Hematopoietic multipotent progenitor cell (in vitro differentiated cells): Measurements from ENCODE around the gene IL20RB. TPM values are rescaled to one million over a fixed set of nuclear protein-coding genes. Genes with fewer than 3 reads are reported as not detected.

Source experiments
- DNase-seq, 3 donors: peaks; one replicate each; pipeline ENCODE4 v3.0.0-alpha.2; 2011 to 2015; ENCODE audit warnings: low read depth in 2 of 3, low spot score in 2 of 3
- total RNA-seq: library from RNA; depleted of rRNA; stranded (reverse); fragments of >200 nt; gene quantifications from one replicate; pipeline ENCODE4 v1.2.3, GENCODE V29; 2012

The IL20RB gene, protein sequence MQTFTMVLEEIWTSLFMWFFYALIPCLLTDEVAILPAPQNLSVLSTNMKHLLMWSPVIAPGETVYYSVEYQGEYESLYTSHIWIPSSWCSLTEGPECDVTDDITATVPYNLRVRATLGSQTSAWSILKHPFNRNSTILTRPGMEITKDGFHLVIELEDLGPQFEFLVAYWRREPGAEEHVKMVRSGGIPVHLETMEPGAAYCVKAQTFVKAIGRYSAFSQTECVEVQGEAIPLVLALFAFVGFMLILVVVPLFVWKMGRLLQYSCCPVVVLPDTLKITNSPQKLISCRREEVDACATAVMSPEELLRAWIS
- total RNA-seq = 0.54 TPM

DNA sequence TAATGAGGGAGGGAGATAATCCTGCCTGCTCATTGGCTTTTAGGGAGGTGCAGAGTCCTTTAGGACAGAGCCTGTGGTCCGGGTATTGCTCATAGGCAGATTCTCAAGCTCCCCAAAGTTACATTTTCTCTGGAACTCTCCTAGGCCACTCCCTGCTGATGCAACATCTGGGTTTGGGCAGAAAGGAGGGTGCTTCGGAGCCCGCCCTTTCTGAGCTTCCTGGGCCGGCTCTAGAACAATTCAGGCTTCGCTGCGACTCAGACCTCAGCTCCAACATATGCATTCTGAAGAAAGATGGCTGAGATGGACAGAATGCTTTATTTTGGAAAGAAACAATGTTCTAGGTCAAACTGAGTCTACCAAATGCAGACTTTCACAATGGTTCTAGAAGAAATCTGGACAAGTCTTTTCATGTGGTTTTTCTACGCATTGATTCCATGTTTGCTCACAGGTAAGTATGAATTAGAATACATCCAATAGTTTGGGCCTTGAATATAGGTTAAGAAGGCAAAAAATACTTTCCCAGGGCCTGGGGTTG is at the start of gene IL20RB:
IL20RB (plus strand) TSS at position 233 of the 538 bp plus-strand sequence; CDS start at position 364, 131 bp downstream.
- no peak for DNase-seq

DNA sequence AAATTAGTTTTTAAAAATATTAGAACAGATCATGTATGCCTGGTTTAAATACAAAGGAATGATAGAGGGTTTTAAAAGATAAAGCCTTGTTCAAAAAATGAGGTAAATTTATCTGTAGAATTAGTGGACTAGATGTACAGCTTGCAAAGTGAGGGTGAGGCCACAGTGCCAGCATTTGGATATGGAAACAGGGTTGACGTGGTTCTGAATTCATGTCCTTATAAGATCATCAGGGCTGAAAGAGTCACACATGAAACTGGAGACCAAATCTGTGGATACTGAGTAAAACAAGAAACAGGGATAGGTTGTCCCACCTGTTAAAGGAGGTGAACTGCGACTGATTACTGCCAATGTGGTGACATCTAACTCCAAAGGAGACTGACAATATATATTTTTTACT is 49.5 kb upstream of the IL20RB start:
- no peak for DNase-seq

DNA sequence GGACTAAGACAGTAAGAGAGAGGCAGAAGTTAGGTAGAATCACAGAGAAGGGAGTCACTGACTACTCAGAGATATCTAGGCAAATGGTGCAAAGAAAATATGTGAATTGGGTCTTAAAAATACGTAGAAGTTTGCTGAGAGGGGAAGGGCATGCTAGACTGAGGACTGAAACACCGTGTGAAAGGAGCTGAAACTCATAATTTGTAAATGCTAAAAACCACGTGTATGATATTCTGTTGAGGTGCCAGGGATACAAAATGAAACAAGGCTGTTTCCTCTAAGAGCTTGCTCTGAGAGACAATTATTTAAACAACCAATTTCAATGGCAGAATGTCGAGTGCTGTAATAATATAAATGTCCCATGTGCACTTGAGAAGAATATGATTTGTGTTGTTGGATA is 48.6 kb upstream of the IL20RB start:
- DNase-seq = no peak

DNA sequence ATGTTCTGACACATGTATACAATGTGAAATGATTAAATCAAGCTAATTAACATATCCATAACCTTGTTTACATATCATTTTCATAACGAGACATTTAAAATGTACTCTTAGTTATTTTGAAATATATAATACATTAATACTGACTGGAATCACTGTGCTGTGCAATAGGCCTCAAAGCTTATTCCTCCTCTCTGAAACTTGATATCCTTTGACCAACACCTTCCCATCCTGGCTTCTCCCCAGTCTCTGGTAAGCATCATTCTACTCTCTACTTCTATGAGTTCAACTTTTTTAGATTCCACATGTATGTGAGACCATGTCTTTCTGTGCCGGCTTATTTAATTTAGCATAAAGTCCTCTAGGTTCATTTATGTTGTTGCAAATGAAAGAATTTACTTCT is 47.1 kb upstream of the IL20RB start:
- DNase-seq = no peak

DNA sequence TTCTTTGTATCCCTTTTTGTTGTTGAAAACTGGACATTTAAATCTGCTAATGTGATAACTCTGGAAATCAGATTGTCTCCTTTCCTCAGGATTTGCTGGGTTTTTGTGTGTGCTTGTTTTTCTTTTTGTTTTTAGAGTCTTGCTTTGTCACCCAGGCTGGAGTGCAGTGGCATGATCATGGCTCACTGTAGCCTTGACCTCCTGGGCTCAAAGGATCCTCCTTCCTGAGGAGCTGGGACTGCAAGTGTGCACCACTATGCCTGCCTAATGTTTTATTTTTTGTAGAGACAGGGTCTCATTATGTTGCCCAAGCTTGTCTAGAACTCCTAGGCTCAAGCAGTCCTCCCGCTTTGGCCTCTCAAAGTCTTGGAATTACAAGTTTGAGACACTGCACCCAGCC is 44.6 kb upstream of the IL20RB start:
- DNase-seq = no peak

DNA sequence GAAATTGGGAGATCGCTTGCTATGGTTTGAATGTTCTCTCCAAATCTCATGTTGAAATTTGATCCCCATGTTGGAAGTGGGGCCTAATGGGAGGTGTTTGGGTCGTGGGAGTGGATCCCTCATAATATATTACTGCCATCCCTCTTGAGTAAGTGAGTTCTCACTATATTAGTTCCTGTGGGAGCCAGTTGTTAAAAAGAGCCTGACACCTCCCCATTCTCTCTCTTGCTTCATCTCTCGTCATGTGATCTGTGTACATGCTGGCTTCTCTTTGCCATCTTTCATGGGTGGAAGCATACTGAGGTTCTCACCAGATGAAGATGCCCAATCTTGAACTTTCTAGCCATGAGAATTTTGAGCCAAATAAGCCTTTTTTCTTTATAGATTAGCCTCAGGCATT is 43.0 kb upstream of the IL20RB start:
- no peak for DNase-seq

DNA sequence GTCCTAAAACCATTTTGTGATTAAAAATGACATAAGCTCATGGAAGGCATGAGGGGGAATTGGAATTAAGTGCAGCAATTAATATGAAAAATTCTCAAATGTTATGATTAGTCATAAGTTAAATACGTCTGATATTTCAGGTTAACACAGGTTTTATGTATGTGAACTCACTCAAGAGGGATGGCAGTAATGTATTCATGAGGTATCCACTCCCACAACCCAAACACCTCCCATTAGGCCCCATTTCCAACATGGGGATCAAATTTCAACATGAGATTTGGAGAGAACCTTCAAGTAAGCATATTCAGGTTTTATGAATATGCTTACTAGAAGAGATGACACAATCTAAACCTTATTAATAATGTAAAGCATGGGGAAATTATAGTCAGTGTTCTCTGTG is 41.6 kb upstream of the IL20RB start:
- no peak for DNase-seq

DNA sequence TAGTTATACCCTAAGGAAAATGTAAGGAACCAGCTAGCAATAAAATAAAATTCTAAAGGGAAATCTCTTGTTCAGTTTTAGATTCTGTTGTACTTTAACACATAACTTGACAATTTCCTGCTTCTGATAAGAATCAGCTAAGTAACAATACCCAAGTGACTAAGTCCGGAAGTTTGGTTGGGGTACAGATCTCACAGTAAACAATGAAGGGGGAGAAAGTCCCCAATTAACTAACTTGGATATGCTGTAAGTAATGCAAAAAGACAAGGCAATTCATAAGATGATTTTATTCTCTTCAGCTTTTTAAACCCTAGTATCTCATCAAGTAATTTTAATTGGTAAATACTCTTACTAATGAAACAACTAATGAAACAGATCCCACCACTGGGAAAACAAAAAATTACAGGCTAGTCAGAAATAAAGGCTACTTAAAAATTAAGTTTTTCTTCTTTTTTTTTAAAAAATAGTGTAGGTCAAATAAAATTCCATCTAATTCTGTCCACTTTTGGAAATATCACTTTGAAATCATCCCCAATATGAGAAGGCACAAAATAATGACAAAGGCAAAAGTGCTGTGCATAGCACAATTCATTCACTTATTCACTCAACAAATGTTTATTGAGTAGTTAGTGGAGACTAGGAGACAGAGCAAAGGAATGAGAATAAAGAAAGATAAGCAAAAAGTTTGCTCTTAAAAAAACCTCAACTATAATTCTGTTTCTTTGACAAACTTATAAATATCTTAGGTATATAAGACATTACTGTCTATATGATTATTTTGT is 37.8 kb upstream of the IL20RB start:
- peak; percentile 13 to 84 (median 80) for DNase-seq

DNA sequence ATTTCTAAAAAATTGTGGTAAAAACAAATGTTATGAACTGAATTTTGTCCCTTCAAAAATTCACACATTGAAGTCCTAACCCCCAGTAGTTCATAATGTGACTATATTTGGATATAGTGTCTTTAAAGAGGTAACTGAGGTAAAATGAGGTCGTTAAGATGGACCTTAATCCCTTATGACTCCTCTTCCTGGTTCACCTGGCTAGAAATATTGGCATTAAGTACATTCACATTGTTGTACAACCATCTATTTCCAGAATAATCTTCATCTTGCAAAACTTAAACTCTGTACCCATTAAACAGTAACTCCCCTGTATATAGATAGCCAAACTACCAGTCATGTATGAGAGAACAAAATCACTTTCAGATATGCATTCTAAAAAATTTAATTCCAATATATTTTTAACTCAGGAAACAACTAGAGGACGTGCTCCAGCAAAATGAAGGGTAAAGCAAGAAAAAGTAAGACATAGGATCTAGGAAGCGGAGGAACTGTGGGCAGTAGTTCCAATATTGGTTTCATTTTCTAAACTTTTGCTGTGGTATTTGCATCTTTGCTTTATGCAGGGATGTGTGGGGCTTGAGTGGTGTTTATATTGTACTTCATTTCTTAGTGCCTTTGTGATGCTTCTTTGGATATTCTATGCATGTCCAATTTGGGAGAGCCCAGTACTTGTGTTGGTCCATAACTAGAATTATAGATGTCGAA is 36.7 kb upstream of the IL20RB start:
- no peak for DNase-seq

DNA sequence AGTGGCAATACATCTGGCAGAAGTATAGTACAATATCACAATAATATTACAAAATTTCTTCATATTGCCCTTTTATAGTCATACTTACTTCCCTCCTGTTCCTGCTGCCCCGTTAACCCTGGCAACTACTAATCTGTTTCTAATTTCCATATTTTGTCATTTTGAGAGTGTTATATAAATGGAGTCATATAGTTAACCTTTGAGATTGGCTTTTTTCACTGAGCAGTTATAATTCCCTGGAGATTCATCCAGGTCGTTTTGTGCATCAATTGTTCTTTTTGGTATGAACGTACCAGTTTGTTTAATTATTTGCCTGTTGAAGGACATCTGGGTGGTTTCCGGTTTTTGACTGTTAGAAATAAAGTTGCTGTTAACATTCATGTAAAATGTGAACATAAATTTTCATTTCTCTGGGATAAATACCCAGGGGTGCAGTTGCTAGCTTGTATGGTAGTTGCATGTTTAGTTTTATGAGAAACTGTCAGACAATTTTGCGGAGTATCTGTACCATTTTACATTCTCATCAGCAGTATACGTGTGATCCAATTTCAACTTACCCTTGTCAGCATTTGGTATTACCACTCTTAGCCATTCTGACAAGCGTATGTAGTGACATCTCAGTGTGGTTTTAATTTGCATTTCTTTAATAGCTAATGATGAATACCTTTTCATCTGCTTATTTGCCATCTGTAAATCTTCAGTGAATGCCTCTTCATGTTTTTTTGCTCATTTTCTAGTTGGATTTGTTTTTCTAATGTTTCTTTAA is 32.2 kb upstream of the IL20RB start:
- DNase-seq = no peak

DNA sequence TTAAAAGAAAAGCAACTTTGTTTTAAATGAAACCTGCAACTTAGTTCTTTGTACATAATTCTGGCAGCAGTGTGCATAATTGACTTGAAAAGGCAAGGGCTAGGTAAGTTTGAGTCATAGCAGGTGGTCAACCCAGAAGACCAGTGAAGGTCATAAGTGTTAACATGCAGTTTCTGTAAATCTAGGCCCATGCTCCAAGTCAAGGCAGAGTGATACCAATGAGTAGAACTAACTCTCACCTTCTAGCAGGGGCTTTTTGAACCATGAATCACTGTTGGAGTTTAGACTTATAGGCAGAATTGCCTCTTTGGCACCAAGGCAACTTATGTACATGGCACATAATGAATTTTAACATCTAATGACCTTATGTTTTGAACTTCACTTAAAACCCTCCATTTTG is 29.5 kb upstream of the IL20RB start:
- DNase-seq = no peak

DNA sequence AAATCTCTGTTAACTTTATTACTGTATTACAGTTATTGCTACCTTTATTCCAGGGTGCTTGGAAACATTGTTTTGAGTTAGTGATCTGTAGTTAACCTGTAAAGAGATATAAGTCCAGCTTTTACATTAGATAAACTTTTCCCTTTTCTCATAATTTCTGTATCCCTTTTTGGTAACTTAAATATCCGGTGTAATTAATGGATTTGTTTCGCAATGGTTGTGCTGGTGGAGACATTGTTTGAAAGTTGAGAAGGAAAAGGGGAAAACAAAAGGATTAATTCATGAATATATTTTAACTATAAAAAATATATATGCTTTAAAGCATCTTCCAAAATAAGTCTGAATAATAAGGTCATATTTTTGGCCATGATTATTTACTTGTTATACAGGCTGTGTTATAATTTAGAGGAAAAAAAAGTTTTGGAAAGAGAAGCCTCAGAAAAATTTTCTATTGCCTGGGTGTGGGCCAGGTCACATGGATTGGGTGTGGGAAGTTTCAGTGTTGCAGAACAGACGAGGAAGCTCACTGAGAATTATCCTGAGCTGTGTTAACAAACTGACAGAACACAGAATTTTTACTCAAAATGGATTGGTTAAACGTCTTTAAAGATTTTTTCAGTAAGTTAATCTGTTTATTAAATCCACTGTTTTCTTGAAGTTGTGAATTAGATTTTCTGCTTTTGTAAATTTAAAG is 27.7 kb upstream of the IL20RB start:
- no peak for DNase-seq

DNA sequence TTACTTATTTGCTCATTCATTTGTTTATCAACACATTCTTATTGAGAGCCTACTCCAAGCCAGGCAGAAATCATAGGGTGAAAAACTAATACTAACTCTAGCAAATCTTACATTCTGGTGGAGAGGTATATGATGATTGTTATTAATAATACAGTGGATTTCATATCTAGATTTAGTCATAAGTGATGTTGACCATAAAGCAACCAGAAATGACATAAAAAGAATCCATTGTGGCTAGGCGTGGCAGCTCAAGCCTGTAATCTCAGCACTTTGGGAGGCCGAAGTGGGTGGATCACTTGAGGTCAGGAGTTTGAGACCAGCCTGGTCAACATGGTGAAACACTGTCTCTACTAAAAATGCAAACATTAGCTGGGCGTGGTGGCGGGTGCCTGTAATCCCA is 26.2 kb upstream of the IL20RB start:
- no peak for DNase-seq

DNA sequence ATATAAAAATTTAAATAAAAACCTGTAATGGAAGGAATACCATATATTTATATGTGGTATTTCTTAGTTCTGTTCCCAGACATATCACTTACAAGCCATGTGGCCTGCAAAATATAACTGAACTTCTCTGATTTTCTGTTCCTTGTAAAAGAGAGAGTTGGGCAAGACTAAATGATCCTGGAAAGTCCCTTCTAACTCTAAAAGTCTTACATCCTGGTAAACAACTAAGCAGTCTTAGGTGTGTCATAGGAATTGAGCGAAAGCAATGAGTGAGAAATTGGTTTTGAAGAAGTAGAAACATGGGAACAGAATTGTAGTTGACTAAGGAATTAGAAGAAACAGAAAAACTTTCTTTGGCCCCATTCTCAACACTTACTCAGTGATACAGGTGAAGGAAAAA is 25.3 kb upstream of the IL20RB start:
- DNase-seq = no peak

DNA sequence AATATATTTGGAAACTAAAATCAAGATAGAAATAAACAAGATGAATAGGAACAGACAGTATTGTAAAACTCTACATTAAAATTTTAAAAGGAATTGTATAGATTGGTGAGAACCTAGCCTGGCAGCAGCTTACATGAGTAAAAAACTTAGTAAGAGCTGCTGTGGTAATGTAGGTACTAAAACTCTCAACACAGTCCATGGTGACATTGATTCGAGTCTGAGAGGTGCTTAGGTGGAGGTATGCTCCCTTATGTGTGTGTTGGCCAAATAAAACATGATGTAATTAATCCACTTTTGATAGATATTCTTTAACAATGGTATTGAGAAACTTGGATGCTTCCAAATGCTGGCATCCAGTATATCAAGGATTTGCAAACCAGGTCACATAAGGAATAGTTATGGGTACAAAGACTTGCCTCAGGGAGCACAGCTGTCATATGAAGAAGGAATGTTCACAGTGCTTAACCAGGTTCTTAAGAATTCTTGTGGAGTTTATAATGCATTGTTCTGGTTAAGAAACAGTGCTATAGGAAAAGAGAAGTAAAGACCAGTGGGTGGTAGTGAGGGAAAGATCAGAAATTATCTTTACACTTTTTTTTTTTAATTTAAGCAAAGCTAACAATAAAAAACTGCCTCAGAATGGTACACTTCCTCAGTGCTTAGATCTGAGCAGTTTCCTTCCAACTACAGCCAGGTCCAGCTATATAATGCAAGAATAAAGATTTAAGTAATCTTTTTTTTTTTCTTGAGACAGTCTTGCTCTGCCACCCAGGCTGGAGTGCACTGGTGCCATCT is 24.6 kb upstream of the IL20RB start:
- no peak for DNase-seq

DNA sequence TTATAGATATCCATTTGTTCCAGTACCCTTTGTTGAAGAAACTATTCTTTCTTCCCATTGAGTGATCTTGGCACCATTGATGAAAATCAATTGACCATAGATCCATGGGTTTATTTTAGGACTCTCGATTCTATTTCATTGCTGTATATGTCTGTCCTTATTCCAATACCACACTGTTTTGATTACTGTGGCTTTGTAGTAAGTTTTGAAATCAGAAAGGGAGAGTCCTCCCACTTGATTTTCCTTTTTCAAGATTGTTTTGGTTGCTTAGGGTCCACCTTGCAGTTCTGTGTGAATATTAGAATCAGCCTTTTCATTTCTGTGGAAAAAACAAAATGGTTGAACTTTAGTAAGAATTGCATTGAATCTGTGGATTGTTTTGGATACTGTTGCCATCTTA is 20.6 kb upstream of the IL20RB start:
- no peak for DNase-seq

DNA sequence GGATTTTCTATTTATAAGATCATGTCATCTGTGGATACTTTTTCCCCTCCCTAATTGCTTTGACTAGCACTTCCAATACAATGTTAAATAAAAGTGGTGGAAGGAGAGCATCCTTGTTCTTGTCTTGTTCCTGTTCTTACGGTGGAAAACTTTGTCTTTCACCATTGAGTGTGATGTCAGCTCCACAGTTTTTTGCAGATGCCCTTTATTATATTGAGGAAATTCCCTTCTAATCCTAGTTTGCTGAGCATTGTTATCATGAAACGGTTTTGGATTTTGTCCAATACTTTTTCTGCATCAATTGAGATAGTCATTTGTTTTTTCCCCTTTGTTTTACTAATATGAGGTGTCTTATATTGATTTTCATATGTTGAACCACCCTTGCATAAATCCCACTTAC is 19.9 kb upstream of the IL20RB start:
- DNase-seq = no peak

DNA sequence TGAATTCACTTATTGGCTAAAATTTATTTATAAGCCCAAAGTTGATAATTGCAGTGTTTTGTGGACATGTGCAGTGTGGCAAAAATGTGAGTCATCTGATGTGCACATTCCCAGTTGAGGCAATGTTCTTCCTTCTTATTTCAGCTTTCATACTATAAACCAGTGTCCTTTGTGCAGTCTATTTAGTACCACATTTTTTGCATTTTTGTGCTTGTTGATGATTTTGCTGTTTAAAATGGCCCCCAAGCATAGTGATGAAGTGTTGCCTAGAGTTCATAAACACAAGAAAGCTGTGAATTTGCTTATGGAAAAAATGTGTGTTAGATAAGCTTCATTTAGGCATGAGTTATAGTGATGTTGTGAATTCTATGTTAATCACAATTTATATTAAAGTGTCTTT is 19.4 kb upstream of the IL20RB start:
- DNase-seq = no peak

DNA sequence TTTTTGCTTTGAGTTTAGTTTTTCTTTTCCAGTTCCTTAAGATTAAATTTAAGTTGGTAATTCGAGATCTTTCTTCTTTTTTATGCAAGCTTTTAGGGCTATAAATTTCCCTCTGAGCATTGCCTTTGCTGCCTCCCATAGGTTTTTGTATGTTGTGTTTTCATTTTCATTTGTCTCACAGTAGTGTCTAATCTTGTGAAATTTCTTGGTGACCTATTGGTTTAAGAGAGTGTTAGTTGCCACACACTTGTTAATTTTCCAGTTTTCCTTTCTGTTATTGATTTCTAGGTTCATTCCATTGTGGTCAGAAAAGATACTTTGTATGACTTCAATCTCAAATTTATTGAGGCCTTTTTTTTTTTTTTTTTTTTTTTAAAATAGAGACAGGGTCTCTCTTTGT is 18.3 kb upstream of the IL20RB start:
- no peak for DNase-seq
